H1 (cell line): ENCODE results near the gene ABCG1. TPM values are rescaled to one million over a fixed set of nuclear protein-coding genes. Genes with fewer than 3 reads are reported as not detected.

Experiments
- CTCF ChIA-PET: fragments of 300-600 bp; sonication (Branson Sonifier 250); formaldehyde crosslinking; loops from one replicate; lab custom pipeline; 2021; ENCODE audit not compliant: partially characterized antibody; lab: Charles Lee
- POLR2A ChIA-PET: fragments of 300-600 bp; sonication (Branson Sonifier 250); formaldehyde crosslinking; loops from one replicate; lab custom pipeline; 2021; ENCODE audit warnings: inconsistent platforms; ENCODE audit not compliant: partially characterized antibody; lab: Charles Lee
- DNase-seq, 2 experiments: peaks; one replicate each; pipeline versions ENCODE4 v3.0.0 to v3.0.0-alpha.2; 2010 to 2022; ENCODE audit warnings: low spot score in 2 of 2, low read depth in 1 of 2, mixed read lengths in 1 of 2
- FAIRE-seq: peaks from 2 replicates; lab custom pipeline; 2011; peaks lifted over from hg19 to GRCh38; lab: Jason Lieb, UNC
- H2AFZ ChIP-seq: 2 replicates; pipeline ENCODE4 v1.8.1; 2012; ENCODE audit warnings: low read length, inconsistent platforms
- H2AK5ac ChIP-seq: 2 replicates; pipeline ENCODE4 v1.6.1; 2013; ENCODE audit warnings: low read depth, low read length
- H2BK120ac ChIP-seq: replicated peaks from 2 replicates; pipeline ENCODE3; 2013; ENCODE audit warnings: low read depth, low read length, inconsistent platforms
- H2BK12ac ChIP-seq: 2 replicates; pipeline ENCODE4 v1.6.1; 2013; ENCODE audit warnings: low read depth, low read length
- H2BK15ac ChIP-seq: 2 replicates; pipeline ENCODE4 v1.6.1; 2013; ENCODE audit warnings: low read length
- H2BK20ac ChIP-seq: 2 replicates; pipeline ENCODE4 v1.6.1; 2013; ENCODE audit warnings: low read length
- H2BK5ac ChIP-seq: 2 replicates; pipeline ENCODE4 v1.6.1; 2013; ENCODE audit warnings: low read depth, low read length
- H3K14ac ChIP-seq: 2 replicates; pipeline ENCODE4 v1.6.1; 2013; ENCODE audit warnings: inconsistent platforms; ENCODE audit not compliant: insufficient read length
- H3K18ac ChIP-seq: 2 replicates; pipeline ENCODE4 v1.6.1; 2013; ENCODE audit warnings: low read length; ENCODE audit errors: extremely low read depth
- H3K23ac ChIP-seq: 2 replicates; pipeline ENCODE4 v1.6.1; 2013; ENCODE audit warnings: inconsistent platforms; ENCODE audit not compliant: insufficient read length
- H3K23me2 ChIP-seq: 2 replicates; pipeline ENCODE4 v1.6.1; 2013; ENCODE audit warnings: low read depth, low read length
- H3K27ac ChIP-seq: 2 replicates; pipeline ENCODE4 v1.6.1; 2011; ENCODE audit warnings: low read depth, low read length, inconsistent platforms
- H3K27me3 ChIP-seq, 4 experiments: replicated peaks in 1 of 4; 1 replicate in 1 of 4; 2 replicates in 3 of 4; pipeline versions ENCODE4 v1.6.1 to v1.8.1; 2011 to 2013; ENCODE audit warnings: low read length in 3 of 4, mild to moderate bottlenecking in 3 of 4, inconsistent platforms in 2 of 4, mixed read lengths in 2 of 4, moderate library complexity in 1 of 4; ENCODE audit not compliant: control insufficient read depth in 3 of 4, insufficient read depth in 3 of 4; ENCODE audit errors: extremely low read depth in 1 of 4
- H3K36me3 ChIP-seq, 4 experiments: 2 replicates each; pipeline versions ENCODE4 v1.6.1 to v1.8.1; 2011 to 2013; ENCODE audit warnings: mild to moderate bottlenecking in 4 of 4, low read length in 3 of 4, moderate library complexity in 2 of 4, control low read depth in 1 of 4, inconsistent platforms in 1 of 4; ENCODE audit not compliant: insufficient read depth in 4 of 4, control insufficient read depth in 2 of 4
- H3K4ac ChIP-seq: replicated peaks from 2 replicates; pipeline ENCODE3; 2013; ENCODE audit warnings: low read length, low read depth, mixed read lengths, inconsistent platforms; ENCODE audit not compliant: insufficient read length
- H3K4me1 ChIP-seq, 4 experiments: replicated peaks in 1 of 4; 1 replicate in 1 of 4; 2 replicates in 3 of 4; pipeline versions ENCODE4 v1.6.1 to v1.8.1; 2011 to 2013; ENCODE audit warnings: low read length in 3 of 4, inconsistent platforms in 2 of 4, mixed read lengths in 1 of 4; ENCODE audit not compliant: insufficient read depth in 4 of 4, control insufficient read depth in 3 of 4
- H3K4me2 ChIP-seq, 2 experiments: 2 replicates each; pipeline versions ENCODE4 v1.6.1 to v1.8.1; 2011 to 2013; ENCODE audit warnings: low read depth in 2 of 2, low read length in 2 of 2, control low read depth in 1 of 2, inconsistent platforms in 1 of 2, mild to moderate bottlenecking in 1 of 2; ENCODE audit not compliant: insufficient read depth in 1 of 2
- H3K4me3 ChIP-seq, 4 experiments: fragments of 200-600, 300-600 bp in 1 of 4; sonication (generic), shearing (Covaris generic), sonication (Bioruptor Twin) in 1 of 4; 2 replicates each; pipeline versions ENCODE4 v1.5.1 to v1.8.1; 2011 to 2016; ENCODE audit warnings: low read length in 4 of 4, low read depth in 3 of 4, control low read depth in 2 of 4, inconsistent platforms in 2 of 4, mild to moderate bottlenecking in 2 of 4, mixed read lengths in 1 of 4, moderate library complexity in 1 of 4; ENCODE audit not compliant: insufficient read depth in 2 of 4; ENCODE audit errors: extremely low read depth in 1 of 4
- H3K56ac ChIP-seq: replicated peaks from 2 replicates; pipeline ENCODE3; 2013; ENCODE audit warnings: low read depth, mild to moderate bottlenecking, mixed read lengths, low read length, inconsistent platforms; ENCODE audit not compliant: insufficient read length
- H3K79me1 ChIP-seq: 2 replicates; pipeline ENCODE4 v1.6.1; 2013; ENCODE audit warnings: low read depth, low read length, control low read depth
- H3K79me2 ChIP-seq, 2 experiments: 2 replicates each; pipeline versions ENCODE4 v1.6.1 to v1.8.1; 2012 to 2013; ENCODE audit warnings: low read length in 2 of 2, mild to moderate bottlenecking in 2 of 2, inconsistent platforms in 1 of 2; ENCODE audit not compliant: insufficient read depth in 2 of 2, control insufficient read depth in 1 of 2
- H3K9ac ChIP-seq, 4 experiments: replicated peaks in 1 of 4; 1 replicate in 1 of 4; 2 replicates in 3 of 4; pipeline versions ENCODE4 v1.6.1 to v1.8.1; 2011 to 2013; ENCODE audit warnings: low read depth in 3 of 4, low read length in 3 of 4, control low read depth in 2 of 4, mild to moderate bottlenecking in 2 of 4, moderate library complexity in 2 of 4, inconsistent platforms in 1 of 4; ENCODE audit errors: extremely low read depth in 1 of 4
- H3K9me3 ChIP-seq, 2 experiments: 2 replicates each; pipeline versions ENCODE4 v1.6.1 to v1.8.1; 2012 to 2013; ENCODE audit warnings: mild to moderate bottlenecking in 2 of 2, moderate library complexity in 2 of 2, control low read depth in 1 of 2, inconsistent platforms in 1 of 2, low read depth in 1 of 2, low read length in 1 of 2, mixed read lengths in 1 of 2; ENCODE audit not compliant: insufficient read depth in 2 of 2
- H4K20me1 ChIP-seq, 2 experiments: replicated peaks in 1 of 2; 2 replicates each; pipeline versions ENCODE3 to v1.8.1; 2011 to 2013; ENCODE audit warnings: inconsistent platforms in 2 of 2, low read length in 2 of 2, mild to moderate bottlenecking in 1 of 2; ENCODE audit not compliant: insufficient read depth in 2 of 2, control insufficient read depth in 1 of 2
- H4K5ac ChIP-seq: 2 replicates; pipeline ENCODE4 v1.6.1; 2013; ENCODE audit warnings: low read length, low read depth, mixed read lengths, inconsistent platforms; ENCODE audit not compliant: insufficient read length
- H4K8ac ChIP-seq: 2 replicates; pipeline ENCODE4 v1.8.0; 2013; ENCODE audit warnings: mild to moderate bottlenecking, moderate library complexity, low read length, inconsistent platforms; ENCODE audit not compliant: insufficient read depth; ENCODE audit errors: extremely low read depth
- H4K91ac ChIP-seq: replicated peaks from 2 replicates; pipeline ENCODE3; 2013; ENCODE audit warnings: low read length, mixed read lengths, inconsistent platforms; ENCODE audit not compliant: insufficient read length
- CBX5 ChIP-seq: fragments of 300-800, 300-1000 bp; sonication (generic); IDR thresholded peaks from 2 replicates; pipeline ENCODE4 v1.7.1; 2016; ENCODE audit warnings: antibody characterized with exemption, low read length, low read depth
- HDAC6 ChIP-seq: IDR thresholded peaks from one replicate; pipeline ENCODE4 v1.7.1; 2012; ENCODE audit warnings: low read depth, mild to moderate bottlenecking, inconsistent platforms, low read length, moderate library complexity
- JUN ChIP-seq: IDR thresholded peaks from 2 replicates; pipeline ENCODE4 v1.6.1; 2011; ENCODE audit warnings: low read depth, mild to moderate bottlenecking, improper control_type of control experiment, low read length
- POLR2A ChIP-seq, 2 experiments: IDR thresholded peaks; 1 replicate in 1 of 2; 2 replicates in 1 of 2; pipeline ENCODE4 v1.6.1; 2011; ENCODE audit warnings: low read depth in 2 of 2, low read length in 2 of 2, mild to moderate bottlenecking in 2 of 2; ENCODE audit errors: control extremely low read depth in 1 of 2
- POLR2AphosphoS5 ChIP-seq: IDR thresholded peaks from 2 replicates; pipeline ENCODE4 v1.6.1; 2011; ENCODE audit warnings: low read depth, low read length
- RBBP5 ChIP-seq: IDR thresholded peaks from 2 replicates; pipeline ENCODE4 v1.7.1; 2012; ENCODE audit warnings: low read depth, mild to moderate bottlenecking, inconsistent platforms, low read length, moderate library complexity, borderline replicate concordance
- RNF2 ChIP-seq: fragments of 200-900, 300-1000 bp; sonication (generic); IDR thresholded peaks from 2 replicates; pipeline ENCODE4 v1.7.1; 2016; ENCODE audit warnings: borderline replicate concordance, low read depth, mild to moderate bottlenecking, antibody characterized with exemption, low read length; ENCODE audit not compliant: poor library complexity, severe bottlenecking; ENCODE audit errors: missing control alignments
- SIN3A ChIP-seq, 2 experiments: IDR thresholded peaks in 1 of 2; conservative IDR thresholded peaks in 1 of 2; 2 replicates each; pipeline ENCODE4 v1.6.1; 2011 to 2012; ENCODE audit warnings: low read length in 2 of 2, improper control_type of control experiment in 1 of 2, low read depth in 1 of 2, mild to moderate bottlenecking in 1 of 2
- SIX5 ChIP-seq: IDR thresholded peaks from 2 replicates; pipeline ENCODE4 v1.6.1; 2011; ENCODE audit warnings: mild to moderate bottlenecking, low read depth, low read length
- SP1 ChIP-seq: IDR thresholded peaks from 2 replicates; pipeline ENCODE4 v1.6.1; 2011; ENCODE audit warnings: low read depth, low read length
- SUZ12 ChIP-seq: fragments of 200-600 bp; sonication (generic); IDR thresholded peaks from 2 replicates; pipeline ENCODE4 v1.6.1; 2012; ENCODE audit warnings: mild to moderate bottlenecking, inconsistent platforms, low read length, moderate library complexity, mixed read lengths
- TBP ChIP-seq: IDR thresholded peaks from 2 replicates; pipeline ENCODE4 v1.6.1; 2011; ENCODE audit warnings: low read depth, low read length, improper control_type of control experiment
- USF2 ChIP-seq: IDR thresholded peaks from 2 replicates; pipeline ENCODE4 v1.6.1; 2011; ENCODE audit warnings: low read length, improper control_type of control experiment
- WGBS, 2 experiments: shearing (Covaris generic) in 1 of 2; methylation state at CpG; one replicate each; pipeline versions ENCODE4 v1.1.6 to v1.1.7; 2013 to 2015; ENCODE audit warnings: low lambda C conversion rate in 2 of 2, mixed read lengths in 2 of 2, inconsistent platforms in 1 of 2, low coverage in 1 of 2, missing lambda C conversion rate in 1 of 2; ENCODE audit not compliant: insufficient replicate concordance in 2 of 2, insufficient coverage in 1 of 2, insufficient read length in 1 of 2; ENCODE audit errors: extremely low coverage in 1 of 2, missing lambda C conversion rate in 1 of 2; 5-methylcytosine and 5-hydroxymethylcytosine counted together
- polyA plus RNA-seq, 7 experiments: library from polyadenylated mRNA; depleted of rRNA in 3 of 7; stranded (reverse) in 5 of 7; unstranded in 2 of 7; fragments of >200 nt in 5 of 7; fragments of 200-250 nt in 2 of 7; gene quantifications; 1 replicate in 5 of 7; 2 replicates in 1 of 7; 4 replicates in 1 of 7; pipeline versions ENCODE4 v1.2.1 to v1.2.3, GENCODE V29; 2011 to 2013; ENCODE audit warnings: missing spikeins in 2 of 7, mixed read lengths in 2 of 7
- total RNA-seq: library from RNA; stranded (reverse); fragmentation: NEBNext Ultra II Directional; extraction: Animal tissue kit (Norgen Biotek cat#: 25700); gene quantifications from 2 replicates; pipeline ENCODE4 v1.2.1, GENCODE V29; 2021

Gene ABCG1
- total and polyA plus RNA-seq, 2 of the 8 experiments (the other 6 are each of a cell fraction or from before 2014, with no cell fraction given): 2.1 to 4.0 TPM

DNA sequence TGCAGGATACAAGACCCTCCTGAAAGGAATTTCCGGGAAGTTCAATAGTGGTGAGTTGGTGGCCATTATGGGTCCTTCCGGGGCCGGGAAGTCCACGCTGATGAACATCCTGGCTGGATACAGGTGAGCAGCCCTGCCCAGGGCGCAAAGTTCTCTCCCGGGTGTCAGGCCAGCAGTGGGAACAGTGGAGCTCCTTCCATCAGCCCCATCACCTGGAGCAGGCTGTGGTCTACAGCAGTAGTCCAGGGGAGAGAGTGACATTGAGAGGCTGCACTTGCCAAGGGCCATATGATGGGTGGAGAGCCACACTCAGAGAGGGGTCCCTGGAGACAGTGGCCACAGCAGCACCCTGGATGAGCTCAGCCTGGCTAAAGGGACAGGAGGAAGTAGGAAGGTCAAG is 52.1 kb downstream of the ABCG1 start:
- Histone ChIP-seq H2AFZ (no peak overlapping the region), H3K27me3 (no peaks in the 10 kb centered on the region), H3K79me2 (no peaks in the 10 kb centered on the region), H3K27ac (no peak overlapping the region), H3K79me1 (no peaks in the 10 kb centered on the region), H2BK5ac (no peak overlapping the region), H3K18ac (no peak overlapping the region), H2BK20ac (no peak overlapping the region), H2BK120ac (no peak overlapping the region), H2AK5ac (no peak overlapping the region), H4K5ac (no peak overlapping the region), H3K36me3 (no peaks in the 10 kb centered on the region), H2BK15ac (no peak overlapping the region), H3K23me2 (peaks cover 2% of the 10 kb centered on the region; the same call in 1 of the 2 replicates), H3K56ac (no peak overlapping the region), H3K9ac (no peak overlapping the region), H4K20me1 (no peaks in the 10 kb centered on the region), H3K4me3 (no peak overlapping the region), H3K9me3 (no peaks in the 10 kb centered on the region), H3K4ac (no peak overlapping the region), H4K8ac (no peak overlapping the region), H2BK12ac (no peak overlapping the region), H3K4me1 (no peaks in the 10 kb centered on the region), H3K4me2 (no peak overlapping the region), H4K91ac (no peak overlapping the region), H3K14ac (no peak overlapping the region), H3K23ac (no peak overlapping the region)
- DNase-seq: no peak
- WGBS, 2 experiments: 89% methylated on average over 6 of the region's 6 CpGs; no CpG with 5 or more reads in 1 of the 2 experiments
- CTCF ChIA-PET: interaction anchor here (1.0 to 5.1 kb wide), 3 partner anchors 10 to 39 kb away, joined by 3 to 50 read pairs (median 7); no protein-coding TSS in a partner anchor
- FAIRE-seq: no peak
- POLR2A ChIA-PET: no interaction called here
- TF ChIP-seq RNF2: no peak
- TF ChIP-seq JUN: no peak
- TF ChIP-seq SIX5: no peak
- TF ChIP-seq HDAC6: no peak
- TF ChIP-seq CBX5: no peak
- TF ChIP-seq POLR2AphosphoS5: no peak
- TF ChIP-seq SUZ12: no peak
- TF ChIP-seq SP1: no peak
- TF ChIP-seq USF2: no peak
- no peak for TF ChIP-seq RBBP5
- no peak for TF ChIP-seq TBP
- no peak for TF ChIP-seq POLR2A (IDR thresholded peaks at IDR 0.05; ENCODE audit: control extremely low read depth in 1 of 2, low read depth in 2 of 2, low read length in 2 of 2)
- TF ChIP-seq SIN3A (conservative IDR thresholded peaks at IDR 0.05 in 1 of 2, IDR thresholded peaks at IDR 0.05 in 1 of 2; ENCODE audit: low read depth in 1 of 2, low read length in 2 of 2): no peak
